ENCODE data around the gene AHNAK. TPM values are rescaled to one million over a fixed set of nuclear protein-coding genes. Genes with fewer than 3 reads are reported as not detected.
"Not testable (repeated sequence)": the region's sequence is repeated elsewhere in the genome, so short reads cannot be mapped to it uniquely, and the experiment has no call there.

AHNAK gene, protein sequence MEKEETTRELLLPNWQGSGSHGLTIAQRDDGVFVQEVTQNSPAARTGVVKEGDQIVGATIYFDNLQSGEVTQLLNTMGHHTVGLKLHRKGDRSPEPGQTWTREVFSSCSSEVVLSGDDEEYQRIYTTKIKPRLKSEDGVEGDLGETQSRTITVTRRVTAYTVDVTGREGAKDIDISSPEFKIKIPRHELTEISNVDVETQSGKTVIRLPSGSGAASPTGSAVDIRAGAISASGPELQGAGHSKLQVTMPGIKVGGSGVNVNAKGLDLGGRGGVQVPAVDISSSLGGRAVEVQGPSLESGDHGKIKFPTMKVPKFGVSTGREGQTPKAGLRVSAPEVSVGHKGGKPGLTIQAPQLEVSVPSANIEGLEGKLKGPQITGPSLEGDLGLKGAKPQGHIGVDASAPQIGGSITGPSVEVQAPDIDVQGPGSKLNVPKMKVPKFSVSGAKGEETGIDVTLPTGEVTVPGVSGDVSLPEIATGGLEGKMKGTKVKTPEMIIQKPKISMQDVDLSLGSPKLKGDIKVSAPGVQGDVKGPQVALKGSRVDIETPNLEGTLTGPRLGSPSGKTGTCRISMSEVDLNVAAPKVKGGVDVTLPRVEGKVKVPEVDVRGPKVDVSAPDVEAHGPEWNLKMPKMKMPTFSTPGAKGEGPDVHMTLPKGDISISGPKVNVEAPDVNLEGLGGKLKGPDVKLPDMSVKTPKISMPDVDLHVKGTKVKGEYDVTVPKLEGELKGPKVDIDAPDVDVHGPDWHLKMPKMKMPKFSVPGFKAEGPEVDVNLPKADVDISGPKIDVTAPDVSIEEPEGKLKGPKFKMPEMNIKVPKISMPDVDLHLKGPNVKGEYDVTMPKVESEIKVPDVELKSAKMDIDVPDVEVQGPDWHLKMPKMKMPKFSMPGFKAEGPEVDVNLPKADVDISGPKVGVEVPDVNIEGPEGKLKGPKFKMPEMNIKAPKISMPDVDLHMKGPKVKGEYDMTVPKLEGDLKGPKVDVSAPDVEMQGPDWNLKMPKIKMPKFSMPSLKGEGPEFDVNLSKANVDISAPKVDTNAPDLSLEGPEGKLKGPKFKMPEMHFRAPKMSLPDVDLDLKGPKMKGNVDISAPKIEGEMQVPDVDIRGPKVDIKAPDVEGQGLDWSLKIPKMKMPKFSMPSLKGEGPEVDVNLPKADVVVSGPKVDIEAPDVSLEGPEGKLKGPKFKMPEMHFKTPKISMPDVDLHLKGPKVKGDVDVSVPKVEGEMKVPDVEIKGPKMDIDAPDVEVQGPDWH (N-terminal part only)
- total RNA-seq, result 909 TPM

GRCh38 chr11:62546244-62546928 lies at the start of gene AHNAK:
TSS of gene AHNAK (minus strand) at chr11:62546806. CDS start at chr11:62536098, 10,708 bp downstream.
- peak; percentile 92 for DNase-seq

DNA sequence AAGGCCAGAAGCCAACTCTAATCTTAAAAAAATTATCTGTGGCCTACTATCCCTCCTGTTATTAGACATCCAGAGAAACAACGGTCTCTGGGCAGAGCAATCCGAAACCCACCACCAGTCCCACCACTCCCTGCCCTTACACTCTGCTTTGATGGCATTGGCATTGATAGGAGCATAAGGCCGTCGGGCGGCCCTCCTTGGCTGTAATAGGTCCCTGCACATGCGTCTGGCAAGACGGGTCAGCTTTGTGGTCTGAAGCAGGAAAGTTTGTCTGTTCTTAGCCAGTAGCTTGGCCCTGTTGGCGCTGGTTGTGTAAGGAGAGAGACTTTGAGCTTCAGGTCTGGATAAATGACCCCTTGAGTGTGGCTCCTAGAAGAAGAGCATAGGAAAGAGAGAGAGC lies 48.5 kb upstream of the AHNAK start:
- no peak for DNase-seq

DNA sequence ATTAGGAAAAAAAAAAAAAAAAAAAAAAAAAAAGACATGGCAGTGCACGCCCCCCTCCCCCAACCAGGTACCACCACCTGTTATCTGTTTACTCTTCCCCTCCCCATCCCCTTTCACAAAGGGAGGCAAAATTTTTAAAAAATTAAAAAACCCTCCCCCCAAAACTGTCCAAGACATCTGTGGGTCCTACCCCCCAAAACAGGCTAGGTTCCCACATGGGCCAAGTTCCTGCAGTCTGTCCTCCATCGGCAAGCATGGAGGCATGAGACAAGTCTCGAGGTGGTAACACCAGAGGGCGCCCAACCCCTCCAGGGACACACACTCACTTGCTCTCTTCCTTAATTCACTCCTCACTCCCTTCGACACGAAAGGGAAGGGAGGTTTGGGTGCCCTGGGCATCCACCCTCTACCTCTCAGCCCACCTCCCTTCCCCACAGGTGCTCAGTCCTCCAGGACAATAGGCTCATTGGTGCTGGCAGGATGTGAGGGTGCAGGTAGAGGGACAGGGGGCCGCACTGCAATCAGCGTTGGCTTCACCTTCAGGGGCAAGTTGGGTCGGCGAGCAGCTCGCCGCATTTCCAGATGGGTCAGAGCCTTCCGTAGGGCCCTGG lies 46.9 kb upstream of the AHNAK start:
- DNase-seq, result peak; percentile 73

- no peak for DNase-seq
Measured at GRCh38 chr11:62592989-62593421, 46.4 kb upstream of the AHNAK start.

DNA sequence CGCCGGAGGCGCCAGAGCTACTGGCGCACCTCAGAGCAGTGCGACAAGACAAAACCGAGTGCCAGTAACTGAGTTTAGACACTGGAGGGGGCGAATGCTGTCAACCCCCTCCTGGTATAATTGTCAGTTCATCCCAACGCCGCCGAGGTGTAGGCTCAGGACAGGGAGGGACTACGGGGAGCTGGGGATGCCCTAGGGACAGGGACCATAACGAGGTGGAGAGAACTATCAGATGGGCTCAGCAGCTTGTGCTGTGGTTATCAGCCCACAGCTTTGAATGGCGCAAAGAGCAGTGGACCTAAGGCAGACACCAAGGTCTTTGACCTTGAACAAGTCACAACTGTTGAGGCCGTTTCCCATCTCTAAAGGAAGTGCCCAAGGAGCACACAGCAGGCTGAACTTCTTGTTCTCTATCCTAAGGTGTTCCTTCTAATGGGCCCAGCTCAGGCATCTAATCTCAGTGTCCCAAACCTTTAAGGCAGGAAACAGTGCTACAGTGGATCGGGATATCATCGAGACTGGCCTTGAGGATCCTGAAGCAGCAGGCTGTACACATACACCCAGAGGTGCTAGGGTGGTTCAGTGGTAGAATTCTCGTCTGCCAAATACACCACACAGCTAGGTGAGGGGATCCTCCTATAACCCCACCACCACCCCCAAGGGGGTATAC lies 45.7 kb upstream of the AHNAK start:
- DNase-seq, result no peak

DNA sequence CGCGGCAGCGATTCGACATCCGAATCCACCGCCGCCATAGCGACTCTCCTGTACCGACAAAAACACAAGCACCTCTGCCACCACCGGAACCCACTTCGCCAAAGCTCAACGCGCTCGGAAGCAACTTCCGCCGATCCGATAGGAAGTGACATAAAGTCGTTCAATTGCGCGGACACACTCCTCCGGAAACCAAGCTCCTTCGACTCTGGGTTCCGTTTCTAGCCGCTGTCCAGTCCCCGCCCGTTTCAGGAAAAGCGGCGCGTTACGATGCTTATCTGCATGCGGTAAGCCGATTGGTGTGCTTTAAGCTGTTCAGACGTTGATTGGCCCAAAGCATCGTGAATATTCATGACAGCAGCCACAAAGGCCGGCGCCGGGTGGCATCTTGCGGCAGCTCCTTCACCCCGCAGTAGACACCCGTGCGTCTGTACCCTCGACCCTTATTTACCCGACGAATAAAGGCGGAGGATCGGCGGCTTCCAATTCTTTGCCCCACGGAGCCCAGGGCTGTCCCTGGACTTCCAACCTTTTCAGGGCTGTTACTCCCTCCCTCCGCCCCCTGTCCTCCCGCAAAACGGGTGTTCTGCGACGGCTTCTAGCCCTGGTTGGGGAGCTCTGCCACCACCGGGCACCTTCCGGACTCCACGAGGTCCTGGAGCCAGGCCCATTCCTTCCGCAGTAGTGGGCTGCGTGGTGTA lies 45.0 kb upstream of the AHNAK start, which contains the start of gene TUT1:
TUT1 (minus strand) TSS at position 76 of the 698 bp plus-strand sequence; CDS start at position 38, 38 bp downstream.
- DNase-seq, result peak; percentile 99

DNA sequence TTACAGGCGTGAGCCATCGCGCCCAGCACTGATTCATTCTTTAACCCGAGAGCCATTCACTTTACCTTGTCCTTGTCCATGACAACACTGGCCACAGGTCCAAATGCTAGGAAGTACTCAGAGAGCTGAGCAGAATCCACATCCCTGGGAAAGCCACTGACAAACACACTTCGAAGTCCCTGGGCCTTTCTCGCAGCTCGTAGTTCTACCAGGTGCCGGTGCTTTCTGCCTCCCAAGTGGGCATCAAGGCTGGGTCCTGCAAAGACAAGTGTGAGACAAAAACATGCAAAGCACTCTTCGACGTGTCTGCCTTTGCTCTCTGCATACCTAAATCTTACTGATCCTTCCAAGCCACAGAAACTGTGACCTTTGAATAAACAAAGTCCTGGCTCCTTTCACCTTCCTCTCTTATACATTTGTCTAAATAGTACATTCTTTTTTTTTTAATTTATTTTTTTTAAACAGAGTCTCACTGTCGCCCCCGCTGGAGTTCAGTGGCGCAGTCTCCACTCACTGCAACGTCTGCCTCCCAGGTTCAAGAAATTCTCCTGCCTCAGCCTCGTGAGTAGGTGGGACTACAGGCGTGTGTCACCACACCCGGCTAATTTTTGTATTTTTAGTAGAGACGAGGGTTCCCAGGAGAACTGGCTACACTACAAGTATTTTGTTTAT lies 42.5 kb upstream of the AHNAK start:
- DNase-seq, result no peak

- DNase-seq, result not testable (repeated sequence)
Measured at GRCh38 chr11:62585356-62585755, 38.8 kb upstream of the AHNAK start.

GRCh38 chr11:62581735-62582134 lies 35.1 kb upstream of the AHNAK start:
- not testable (repeated sequence) for DNase-seq

DNA sequence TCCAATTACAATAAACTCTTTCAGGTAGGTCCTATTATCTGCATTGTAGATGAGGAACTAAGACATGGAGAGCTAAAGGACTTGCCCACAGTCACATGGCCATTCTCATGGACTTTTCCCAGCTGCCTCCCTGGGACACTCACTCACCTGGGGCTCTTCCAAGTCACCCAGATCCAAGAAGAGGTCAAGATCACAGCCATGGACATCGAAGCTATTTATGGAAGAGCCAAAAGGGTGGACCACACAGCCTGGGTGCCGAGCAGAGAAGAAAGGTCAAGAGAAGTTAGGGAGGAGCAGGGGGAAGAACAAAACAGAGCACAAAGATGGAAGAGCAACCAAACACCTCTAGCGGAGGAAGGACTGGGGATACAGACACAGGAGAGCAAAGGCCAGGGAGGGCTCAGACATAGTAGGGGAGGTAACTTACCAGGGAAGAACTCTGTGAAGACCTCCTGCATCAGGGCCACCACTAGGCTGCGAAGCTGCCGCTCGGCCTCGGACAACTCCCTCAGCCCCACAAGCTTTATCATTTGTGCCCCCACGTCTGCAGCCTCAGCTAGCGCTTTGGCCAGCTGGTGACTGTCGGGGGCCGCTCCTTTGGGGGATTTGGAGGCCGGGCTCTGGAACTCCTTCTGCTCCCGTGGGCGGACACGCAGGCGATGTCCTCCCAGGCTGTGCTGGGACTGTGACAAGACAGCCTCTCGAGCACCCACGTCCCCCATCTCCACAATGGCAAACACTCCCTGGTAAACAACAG lies 34.5 kb upstream of the AHNAK start:
- DNase-seq, result no peak

DNA sequence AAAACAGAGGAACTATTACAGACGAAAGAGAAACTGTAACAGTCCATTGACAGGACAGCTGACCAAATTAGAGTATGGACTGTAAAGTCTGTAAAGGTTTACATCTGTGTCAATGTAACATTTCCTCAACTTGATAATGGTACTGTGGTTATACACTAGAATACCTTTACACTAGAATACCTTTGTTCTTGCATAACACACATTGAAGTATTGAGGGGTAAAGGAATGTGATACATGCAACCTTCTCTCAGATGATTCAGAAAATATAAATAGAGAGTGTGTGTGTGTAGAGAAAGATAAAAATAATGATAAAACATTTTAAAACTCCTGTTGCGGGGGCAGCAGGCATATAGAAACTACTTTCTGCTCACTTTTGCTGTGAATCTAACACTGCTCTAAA lies 32.6 kb upstream of the AHNAK start:
- DNase-seq, result no peak

- no peak for DNase-seq
Measured at GRCh38 chr11:62578541-62578940, 31.9 kb upstream of the AHNAK start.

DNA sequence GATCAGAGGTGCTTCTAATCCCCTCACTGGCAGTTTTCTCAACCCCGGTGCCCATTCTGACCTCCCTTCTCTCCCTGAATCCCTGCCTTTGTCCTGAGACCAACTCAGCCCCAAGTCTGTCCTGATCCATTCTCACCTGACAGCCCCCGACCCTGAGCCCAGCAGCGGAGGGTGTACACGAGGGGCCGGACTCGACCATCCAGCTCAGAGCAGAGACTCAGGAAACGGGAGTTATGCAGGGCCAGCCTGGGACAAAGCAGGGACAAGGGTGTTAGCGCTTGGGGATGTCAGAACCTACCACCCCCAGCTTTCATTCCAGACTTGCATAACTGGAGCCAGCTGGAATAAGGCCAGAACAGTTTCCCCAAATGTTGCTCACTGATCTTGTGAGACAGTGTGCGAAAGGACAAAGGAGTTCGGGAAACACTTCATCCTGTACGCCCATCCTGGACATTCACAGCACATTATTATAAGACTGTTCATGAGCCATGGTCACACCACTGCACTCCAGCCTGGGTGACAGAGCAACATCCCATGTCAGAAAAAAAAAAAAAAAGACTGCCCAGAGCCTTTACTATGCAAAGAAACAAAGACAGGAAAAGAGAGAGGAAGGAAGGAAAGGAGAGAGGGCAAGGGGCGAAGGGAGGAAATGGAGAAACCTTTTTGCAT lies 30.6 kb upstream of the AHNAK start:
- DNase-seq, result no peak

DNA sequence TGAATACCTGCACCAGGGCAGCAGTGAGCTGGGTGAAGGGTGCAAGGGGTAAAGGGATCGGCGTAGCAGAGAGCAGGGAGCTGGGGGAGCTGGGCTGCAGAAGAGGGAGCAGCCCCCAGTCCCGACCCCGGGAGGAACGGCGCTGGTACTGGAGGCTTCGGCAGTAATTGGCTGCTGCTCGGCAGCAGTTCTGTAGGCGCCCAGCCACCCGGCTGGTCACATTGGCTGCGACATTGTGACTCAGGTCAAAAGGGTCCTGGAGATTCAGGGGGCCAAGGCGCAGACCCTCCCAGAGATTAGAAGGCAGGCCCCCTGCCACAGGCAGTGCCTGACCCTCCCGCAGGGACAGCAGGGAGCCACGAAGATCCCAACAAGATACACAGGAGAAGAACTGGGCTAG lies 29.2 kb upstream of the AHNAK start:
- DNase-seq, result no peak

DNA sequence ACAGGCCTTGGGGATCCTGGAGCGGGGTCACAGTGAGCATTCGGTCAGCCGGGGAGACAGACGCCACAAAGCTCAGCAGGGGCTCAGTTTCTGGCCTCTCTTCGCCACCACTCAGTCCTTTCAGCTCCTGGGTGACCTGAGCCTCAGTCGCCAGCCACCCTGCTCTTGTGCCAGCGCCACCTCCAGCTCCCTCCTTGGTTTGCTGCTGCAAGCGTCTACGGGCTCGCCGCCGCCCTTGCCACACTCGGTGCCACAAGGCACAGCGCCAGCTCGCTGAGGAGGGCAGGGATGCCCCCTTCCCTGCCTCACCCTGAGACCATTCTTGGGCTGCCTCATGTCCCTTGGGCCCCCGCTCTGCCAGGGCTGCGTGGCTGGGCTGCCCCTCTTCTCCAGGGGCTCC lies 28.6 kb upstream of the AHNAK start:
- DNase-seq, result no peak

GRCh38 chr11:62574363-62575071 lies 27.9 kb upstream of the AHNAK start:
- DNase-seq, result peak; percentile 72
